Ascending aorta (tissue), 2 donors: ENCODE results near the gene KCNQ2. TPM values are rescaled to one million over a fixed set of nuclear protein-coding genes. Genes with fewer than 3 reads are reported as not detected.

Source experiments
- DNase-seq, 2 donors: peaks; one replicate each; pipeline ENCODE4 v3.0.0-alpha.2; 2019; ENCODE audit warnings: low spot score in 2 of 2
- H3K27ac ChIP-seq, 2 donors: fragments of 200-600 bp; sonication (generic); one replicate each; pipeline ENCODE4 v1.5.1; 2016 to 2017; ENCODE audit warnings: mild to moderate bottlenecking in 1 of 2
- H3K27me3 ChIP-seq: fragments of 200-600 bp; sonication (generic); one replicate; pipeline ENCODE4 v1.5.1; 2017
- H3K36me3 ChIP-seq, 2 donors: fragments of 200-600 bp; sonication (generic); one replicate each; pipeline ENCODE4 v1.5.1; 2016
- H3K4me1 ChIP-seq, 2 donors: fragments of 200-600 bp; sonication (generic); one replicate each; pipeline ENCODE4 v1.5.1; 2016 to 2017; ENCODE audit warnings: mild to moderate bottlenecking in 1 of 2
- H3K4me3 ChIP-seq, 2 donors: fragments of 200-600 bp; sonication (generic); one replicate each; pipeline ENCODE4 v1.5.1; 2016 to 2017; ENCODE audit warnings: mild to moderate bottlenecking in 1 of 2
- H3K9me3 ChIP-seq, 2 donors: fragments of 200-600 bp; sonication (generic); one replicate each; pipeline ENCODE4 v1.5.1; 2016
- CTCF ChIP-seq, 3 experiments: fragments of 200-600 bp in 2 of 3; fragments of 450-650 bp in 1 of 3; sonication (generic) in 2 of 3; IDR thresholded peaks; one replicate each; pipeline ENCODE4 v1.5.1; 2016 to 2019; ENCODE audit warnings: antibody characterized with exemption in 3 of 3, mild to moderate bottlenecking in 1 of 3, moderate library complexity in 1 of 3
- intact Hi-C: fragments of 100-400 bp; cut with DNase I; formaldehyde crosslinking; loops from one replicate; pipeline ENCODE4 v1.15.1; 2023
- total RNA-seq: library from RNA; depleted of rRNA; stranded (reverse); fragments of >200 nt; gene quantifications from one replicate; pipeline ENCODE4 v1.1.0, GENCODE V29; 2016

Gene KCNQ2
- total RNA-seq, 1 donor from 2014 or later: not detected

- H3K4me3 ChIP-seq: no peak overlapping the region
- no peaks in the 10 kb centered on the region for H3K36me3 ChIP-seq
- no peak overlapping the region for H3K27ac ChIP-seq
- TF ChIP-seq CTCF (IDR thresholded peaks at IDR 0.05): no peak
- H3K9me3 ChIP-seq: no peaks in the 10 kb centered on the region
- peaks cover 0 to under 1% of the 10 kb centered on the region in 2 donors for H3K4me1 ChIP-seq
- DNase-seq: no peak
- intact Hi-C loops: no loop called here
- peaks cover 2% of the 10 kb centered on the region for H3K27me3 ChIP-seq
These were observed 4.7 kb upstream of the KCNQ2 start for GRCh38 chr20:63477061-63477616.

- DNase-seq: no peak
- H3K36me3 ChIP-seq: no peaks in the 10 kb centered on the region
- peaks cover 0 to 6% of the 10 kb centered on the region in 2 donors for H3K4me1 ChIP-seq
- H3K9me3 ChIP-seq: no peaks in the 10 kb centered on the region
- peaks cover 16% of the 10 kb centered on the region for H3K27me3 ChIP-seq
- no peak overlapping the region for H3K27ac ChIP-seq
- H3K4me3 ChIP-seq: no peak overlapping the region
- no peak for TF ChIP-seq CTCF (IDR thresholded peaks at IDR 0.05)
- intact Hi-C loops: no loop called here
These were observed 2.8 kb upstream of the KCNQ2 start for GRCh38 chr20:63475209-63475608.

GRCh38 chr20:63473555-63474449, 1.3 kb upstream of the KCNQ2 start:
- Histone ChIP-seq H3K36me3 (no peaks in the 10 kb centered on the region), H3K27ac (no peak overlapping the region), H3K4me1 (peaks cover 0 to 6% of the 10 kb centered on the region in 2 donors), H3K4me3 (no peak overlapping the region), H3K27me3 (peaks cover 16% of the 10 kb centered on the region), H3K9me3 (no peaks in the 10 kb centered on the region)
- no peak for DNase-seq
- intact Hi-C loops: no loop called here
- TF ChIP-seq CTCF (IDR thresholded peaks at IDR 0.05): no peak

- no peak for DNase-seq
- peaks cover 0 to 6% of the 10 kb centered on the region in 2 donors for H3K4me1 ChIP-seq
- TF ChIP-seq CTCF (IDR thresholded peaks at IDR 0.05): no peak
- no peaks in the 10 kb centered on the region for H3K9me3 ChIP-seq
- H3K4me3 ChIP-seq: no peak overlapping the region
- peaks cover 16% of the 10 kb centered on the region for H3K27me3 ChIP-seq
- H3K27ac ChIP-seq: no peak overlapping the region
- no peaks in the 10 kb centered on the region for H3K36me3 ChIP-seq
- intact Hi-C loops: no loop called here
These were observed 471 bp upstream of the KCNQ2 start for GRCh38 chr20:63472862-63473390.

GRCh38 chr20:63471717-63471980, 806 bp downstream of the KCNQ2 start:
- Histone ChIP-seq H3K36me3 (no peaks in the 10 kb centered on the region), H3K4me3 (no peak overlapping the region), H3K27ac (no peak overlapping the region), H3K4me1 (peaks cover 0 to 6% of the 10 kb centered on the region in 2 donors), H3K27me3 (peaks cover 16% of the 10 kb centered on the region), H3K9me3 (no peaks in the 10 kb centered on the region)
- DNase-seq: no peak
- TF ChIP-seq CTCF (IDR thresholded peaks at IDR 0.05): no peak
- intact Hi-C loops: no loop called here
